ENCODE data around the gene TRA2B.
A peak's percentile ranks its signal among the peaks of the same experiment; 100 is the strongest.

Gene TRA2B

DNA sequence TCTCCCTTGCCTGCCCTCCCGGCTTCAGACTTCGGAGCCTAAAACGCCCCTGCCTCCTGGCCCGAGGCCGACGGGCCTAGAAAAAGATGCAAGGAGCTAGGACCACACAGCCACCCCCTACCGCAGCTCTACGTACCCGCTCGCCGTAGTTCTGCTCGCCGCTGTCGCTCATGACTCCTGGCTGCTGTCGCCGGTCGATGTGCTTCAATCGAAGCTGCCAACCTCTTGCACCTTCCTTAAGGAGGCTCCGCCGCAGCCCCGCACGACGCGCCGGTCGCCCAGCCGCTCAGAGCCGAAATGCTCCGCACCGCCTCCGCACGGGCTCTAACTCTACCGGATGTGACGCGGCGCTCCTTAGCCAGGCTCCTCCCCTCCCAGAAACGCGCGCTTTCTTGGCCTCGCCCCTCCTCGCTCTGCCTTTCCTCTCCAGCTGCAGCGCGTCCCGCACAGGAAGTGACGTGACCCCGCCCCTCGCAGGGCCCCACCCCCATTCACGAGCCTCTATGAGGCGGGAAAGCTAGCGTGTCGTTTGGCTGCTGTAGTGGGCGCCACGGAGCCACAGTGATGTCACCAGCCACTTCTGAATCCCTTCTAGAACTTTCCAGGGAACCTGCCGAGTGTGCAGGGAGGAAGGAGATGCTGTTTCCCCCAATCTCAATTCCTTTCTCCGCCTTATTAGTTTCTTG is at the start of gene TRA2B:
Gene TRA2B, minus strand, starts transcription at position 326 of the 686 bp plus-strand sequence. Its CDS starts 154 bp downstream, at position 172.
- DNase-seq = peak; percentile 82 to 100 (median 98)

DNA sequence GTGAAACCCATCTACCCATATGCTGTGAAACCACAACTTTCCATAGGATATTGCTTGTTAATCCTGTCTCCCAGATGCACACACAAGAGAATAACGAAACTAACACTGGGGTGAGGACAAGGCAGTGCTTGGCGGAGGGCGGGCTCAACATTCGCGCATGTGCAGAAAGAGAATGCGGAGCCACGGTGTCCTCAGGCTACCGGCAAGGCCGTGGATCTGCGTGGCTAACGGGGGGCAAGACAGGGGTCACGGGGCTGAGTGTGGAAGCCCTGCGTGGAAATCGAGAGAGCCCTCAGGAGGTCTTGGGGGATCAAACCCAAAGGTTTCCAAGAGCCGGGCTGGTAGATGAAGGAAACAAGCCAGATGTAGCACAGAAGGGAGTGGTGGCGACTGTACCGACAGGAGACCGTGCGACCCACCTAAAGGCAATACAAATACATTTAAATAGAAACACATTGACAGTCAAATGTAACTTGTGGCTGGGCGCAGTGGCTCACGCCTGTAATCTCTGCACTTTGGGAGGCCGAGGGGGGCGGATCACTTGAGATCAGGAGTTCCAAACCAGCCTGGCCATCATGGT is 48.5 kb upstream of the TRA2B start:
- no peak for DNase-seq

DNA sequence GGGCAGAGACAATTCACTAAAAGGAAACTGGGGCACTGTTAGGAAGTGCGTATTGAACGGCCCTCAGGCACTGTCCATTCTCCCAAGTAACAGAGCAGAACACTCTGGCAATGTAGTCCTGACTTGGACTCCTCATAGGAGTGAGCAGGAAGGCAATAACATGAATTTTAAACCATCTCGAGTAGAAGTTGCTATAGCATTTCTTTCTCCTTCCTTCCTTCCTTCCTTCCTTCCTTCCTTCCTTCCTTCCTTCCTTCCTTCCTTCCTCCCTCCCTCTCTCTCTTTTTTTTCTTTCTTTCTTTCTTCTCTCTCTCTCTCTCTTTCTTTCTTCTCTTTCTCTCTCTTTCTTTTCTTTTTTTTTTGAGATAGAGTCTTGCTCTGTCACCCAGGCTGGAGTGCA is 46.4 kb upstream of the TRA2B start:
- no peak for DNase-seq

DNA sequence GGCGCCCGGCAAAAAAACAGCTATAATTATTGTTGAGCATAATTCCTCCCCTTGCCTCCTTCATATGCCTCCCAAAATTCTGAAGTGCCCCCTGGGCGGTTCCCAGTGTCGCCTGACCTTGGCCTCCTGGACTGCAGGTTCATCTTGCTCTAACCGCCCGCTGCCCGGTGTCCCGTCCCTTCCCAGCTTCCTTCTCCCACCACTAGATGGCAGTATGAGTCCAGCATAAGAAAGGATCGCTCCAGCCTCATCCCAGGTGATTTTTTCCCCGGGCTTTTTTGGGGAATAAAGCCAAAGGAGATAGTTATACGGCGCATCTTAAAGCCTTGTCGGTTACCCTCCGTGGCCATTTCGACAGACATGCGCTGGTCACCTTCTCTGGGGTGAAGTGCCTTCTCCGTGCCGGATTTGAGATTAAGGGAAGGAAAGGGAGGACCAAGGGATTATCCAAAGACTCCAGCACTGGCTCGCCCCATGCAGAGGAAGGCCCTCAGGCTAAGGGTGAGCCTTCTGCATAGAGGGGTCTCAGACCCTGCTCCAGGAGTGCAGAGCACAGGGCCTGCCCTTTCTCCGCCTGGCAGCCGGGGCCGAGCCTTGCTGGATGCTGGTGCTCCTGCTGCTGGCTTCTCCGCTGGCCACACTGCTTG is 45.8 kb upstream of the TRA2B start:
- DNase-seq = peak in 53 of 56 donors; percentile 5 to 87 (median 50)

DNA sequence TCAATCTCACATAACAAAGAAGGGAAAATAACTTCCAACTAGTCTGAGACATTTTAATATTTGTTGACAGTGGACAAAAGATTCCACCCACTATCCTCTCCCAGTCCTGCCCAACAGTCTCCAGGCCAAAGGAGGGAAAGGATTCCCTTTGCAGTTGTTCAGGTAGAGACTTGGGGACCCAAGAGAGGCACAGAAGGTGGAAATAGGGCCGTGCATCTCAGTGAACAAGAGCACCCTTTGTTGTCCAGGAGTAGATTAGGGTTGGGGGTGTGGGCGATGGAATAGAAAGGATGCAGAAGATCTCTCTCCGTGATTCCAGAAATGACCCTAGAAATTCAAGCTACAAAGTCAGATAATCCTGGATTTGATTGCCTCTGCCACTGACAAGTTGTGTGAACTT is 44.8 kb upstream of the TRA2B start:
- no peak for DNase-seq

DNA sequence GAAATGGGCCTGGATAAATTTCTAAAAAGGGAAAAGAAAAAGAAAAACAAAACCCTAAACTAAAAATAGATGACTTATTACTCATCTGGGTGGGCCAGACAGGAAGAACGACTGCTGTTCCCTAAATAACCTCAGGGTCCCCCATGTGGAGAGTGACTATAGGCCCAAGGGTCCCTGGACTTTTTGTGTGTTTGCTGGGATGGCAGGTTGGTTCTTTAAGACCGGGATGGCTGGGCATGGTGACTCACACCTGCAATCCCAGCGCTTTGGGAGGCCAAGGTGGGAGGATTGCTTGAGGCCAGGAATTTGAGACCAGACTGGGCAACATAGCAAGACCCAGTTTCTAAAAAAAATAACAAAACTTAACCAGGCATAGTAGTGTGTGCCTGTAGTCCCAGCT is 43.8 kb upstream of the TRA2B start:
- DNase-seq = no peak

DNA sequence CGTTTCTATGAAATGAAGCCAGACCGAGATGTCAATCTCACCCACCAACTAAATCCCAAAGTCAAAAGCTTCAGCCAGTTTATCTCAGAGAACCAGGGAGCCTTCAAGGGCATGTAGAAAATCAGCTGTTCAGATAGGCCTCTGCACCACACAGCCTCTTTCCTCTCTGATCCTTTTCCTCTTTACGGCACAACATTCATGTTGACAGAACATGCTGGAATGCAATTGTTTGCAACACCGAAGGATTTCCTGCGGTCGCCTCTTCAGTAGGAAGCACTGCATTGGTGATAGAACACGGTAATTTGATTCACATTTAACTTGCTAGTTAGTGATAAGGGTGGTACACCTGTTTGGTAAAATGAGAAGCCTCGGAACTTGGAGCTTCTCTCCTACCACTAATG is 41.9 kb upstream of the TRA2B start:
- no peak for DNase-seq

DNA sequence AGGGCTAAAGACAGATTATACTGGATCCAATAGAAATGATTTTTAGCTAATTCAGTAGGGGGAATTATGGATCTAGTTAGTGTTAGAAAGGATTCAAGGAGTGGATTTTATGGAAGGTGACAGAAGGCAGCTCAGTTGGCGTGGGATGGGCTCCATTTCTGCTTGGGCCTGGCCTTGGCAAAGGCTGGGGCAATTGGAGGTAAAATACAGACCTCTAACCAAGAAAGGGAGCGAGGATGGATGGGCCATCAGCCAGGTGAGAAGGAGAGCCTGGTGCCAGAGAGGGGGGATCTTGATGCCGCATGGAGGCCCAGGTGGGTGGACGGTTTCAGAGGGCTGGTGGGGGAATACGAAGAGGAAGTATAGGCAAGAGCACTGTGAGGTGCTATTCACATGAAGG is 40.7 kb upstream of the TRA2B start:
- no peak for DNase-seq

DNA sequence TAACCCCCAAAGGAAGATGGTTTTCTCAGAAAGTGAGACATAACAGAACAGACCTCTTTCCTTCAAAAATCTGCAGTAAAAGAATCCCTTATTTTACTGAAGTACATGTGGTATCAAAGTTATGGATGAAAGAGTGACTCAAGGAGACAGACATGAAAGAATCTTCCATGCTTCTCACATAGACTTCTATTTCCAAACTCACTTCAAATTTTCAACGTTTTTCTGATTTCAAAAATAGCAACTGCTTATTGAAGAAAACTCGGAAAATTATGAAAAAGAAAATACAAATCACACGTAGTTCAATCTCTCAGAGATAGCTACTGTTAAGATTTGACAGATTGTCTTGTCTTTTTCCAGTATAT is 39.8 kb upstream of the TRA2B start:
- no peak for DNase-seq

DNA sequence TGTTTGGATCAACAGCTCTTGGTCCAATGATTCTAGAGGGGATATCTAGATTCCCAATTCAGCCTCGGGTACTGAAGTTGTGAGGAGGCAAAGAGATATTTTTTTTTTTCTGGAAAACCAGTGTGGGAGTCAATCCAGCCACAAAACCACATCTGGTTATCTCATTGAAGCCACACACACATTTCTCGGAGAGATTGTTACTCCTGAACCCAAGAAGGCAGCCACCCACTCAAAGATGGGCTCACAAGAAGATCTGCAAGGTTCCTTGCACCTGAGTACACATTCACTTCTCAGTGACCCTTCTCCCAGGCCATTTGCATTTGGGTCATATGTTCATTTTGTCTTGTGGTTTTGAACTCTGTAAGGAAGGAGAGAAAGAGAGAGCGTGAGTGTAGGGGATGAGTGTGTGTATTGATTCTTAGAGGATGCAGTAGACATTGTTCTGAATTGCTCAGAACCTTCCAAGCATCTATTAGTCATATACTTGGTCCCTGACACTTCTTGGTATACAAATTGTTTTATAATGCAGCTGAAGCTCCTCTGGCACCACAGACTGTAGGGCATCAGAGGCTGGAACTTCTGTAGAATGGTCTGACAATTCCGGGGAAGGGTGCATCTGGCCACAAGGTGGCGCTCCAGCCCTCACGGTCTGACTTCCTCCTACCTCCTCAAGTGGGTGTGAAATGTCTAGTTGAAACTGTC is 39.3 kb upstream of the TRA2B start:
- DNase-seq = peak in 51 of 56 donors; percentile 1 to 90 (median 49)

DNA sequence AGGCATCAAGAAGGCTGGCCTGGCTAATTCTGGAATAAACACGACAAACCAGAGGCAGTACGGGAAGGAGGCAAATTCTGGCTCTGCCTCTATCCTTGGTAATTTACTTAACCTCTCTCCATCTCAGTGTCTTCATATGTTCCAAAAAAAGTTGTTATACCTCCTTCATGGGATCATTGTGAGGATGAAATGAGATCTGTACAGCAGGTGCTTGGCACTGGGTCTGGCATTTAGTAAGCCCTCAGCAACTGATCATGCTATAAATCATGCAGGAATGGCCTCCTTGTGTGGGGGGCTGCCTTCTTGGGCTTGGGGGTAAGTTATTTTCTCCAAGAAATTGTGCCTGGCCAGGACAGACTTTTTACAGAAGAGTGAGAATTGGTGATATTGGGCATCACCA is 38.3 kb upstream of the TRA2B start:
- DNase-seq = no peak

DNA sequence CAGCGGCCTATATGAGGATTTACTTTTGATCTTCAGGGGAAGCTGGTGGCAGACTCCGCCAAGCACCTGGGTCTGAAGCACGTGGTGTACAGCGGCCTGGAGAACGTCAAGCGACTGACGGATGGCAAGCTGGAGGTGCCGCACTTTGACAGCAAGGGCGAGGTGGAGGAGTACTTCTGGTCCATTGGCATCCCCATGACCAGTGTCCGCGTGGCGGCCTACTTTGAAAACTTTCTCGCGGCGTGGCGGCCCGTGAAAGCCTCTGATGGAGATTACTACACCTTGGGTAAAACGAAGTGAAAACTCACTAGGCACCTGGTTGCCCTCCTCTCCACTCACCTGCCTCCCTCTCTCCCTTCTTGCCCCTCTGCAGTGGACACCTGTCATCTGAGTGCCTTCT is 33.8 kb upstream of the TRA2B start:
- no peak for DNase-seq

DNA sequence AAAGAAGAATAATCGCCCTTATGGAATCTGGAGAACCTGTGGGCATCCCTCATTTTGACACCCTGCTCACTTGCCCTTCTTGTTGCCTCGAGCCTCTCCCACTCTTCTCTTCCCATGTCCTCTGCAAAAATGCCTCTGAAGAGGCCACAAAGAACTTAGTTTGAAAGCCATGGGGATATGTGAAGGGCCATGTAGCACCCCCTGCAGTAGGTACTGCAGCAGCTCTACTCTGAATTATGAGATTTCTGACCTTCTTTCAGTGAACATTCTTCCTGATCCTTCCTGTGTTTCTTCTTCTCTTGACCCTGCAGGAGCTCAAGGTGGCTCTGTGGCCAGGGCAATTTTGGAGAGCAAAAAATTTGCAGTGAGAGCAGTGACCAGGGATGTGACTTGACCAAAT is 30.4 kb upstream of the TRA2B start:
- no peak for DNase-seq

DNA sequence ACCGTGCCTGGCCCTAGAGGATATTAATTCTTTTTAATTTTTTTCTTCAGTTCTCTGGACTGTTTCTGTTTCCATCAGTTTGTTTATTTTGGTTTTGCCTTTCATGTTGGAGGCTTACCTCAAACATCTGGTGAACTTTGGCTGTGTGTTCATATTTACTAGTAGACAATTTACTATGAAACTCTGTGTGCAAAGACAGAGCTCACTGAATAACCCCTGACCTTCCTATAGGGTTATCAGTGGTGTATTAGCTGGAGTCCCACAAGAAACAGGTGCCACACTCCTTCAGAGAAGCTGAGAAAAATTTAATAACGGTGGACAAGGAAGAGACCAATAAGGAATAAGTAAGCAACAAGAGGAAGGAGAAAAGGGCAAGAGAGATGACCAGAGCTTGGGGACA is 28.8 kb upstream of the TRA2B start:
- no peak for DNase-seq

DNA sequence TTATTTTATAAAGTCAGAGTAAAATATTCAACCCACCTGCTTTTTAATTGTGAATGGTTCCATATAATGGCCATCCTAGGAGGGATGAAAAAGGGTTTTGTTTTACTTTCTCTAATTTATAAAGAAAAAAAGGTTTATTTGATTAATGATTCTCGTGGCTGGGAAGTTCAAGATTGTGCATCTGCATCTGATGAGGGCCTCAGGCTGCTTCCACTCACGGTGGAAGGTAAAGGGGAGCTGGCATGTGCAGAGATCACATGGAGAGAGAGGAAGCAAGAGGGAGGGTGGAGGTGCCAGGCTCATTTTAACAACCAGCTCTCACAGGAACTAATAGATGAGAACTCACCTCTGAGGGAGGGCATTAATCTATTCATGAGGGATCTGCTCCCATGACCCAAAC is 27.7 kb upstream of the TRA2B start:
- DNase-seq = no peak

DNA sequence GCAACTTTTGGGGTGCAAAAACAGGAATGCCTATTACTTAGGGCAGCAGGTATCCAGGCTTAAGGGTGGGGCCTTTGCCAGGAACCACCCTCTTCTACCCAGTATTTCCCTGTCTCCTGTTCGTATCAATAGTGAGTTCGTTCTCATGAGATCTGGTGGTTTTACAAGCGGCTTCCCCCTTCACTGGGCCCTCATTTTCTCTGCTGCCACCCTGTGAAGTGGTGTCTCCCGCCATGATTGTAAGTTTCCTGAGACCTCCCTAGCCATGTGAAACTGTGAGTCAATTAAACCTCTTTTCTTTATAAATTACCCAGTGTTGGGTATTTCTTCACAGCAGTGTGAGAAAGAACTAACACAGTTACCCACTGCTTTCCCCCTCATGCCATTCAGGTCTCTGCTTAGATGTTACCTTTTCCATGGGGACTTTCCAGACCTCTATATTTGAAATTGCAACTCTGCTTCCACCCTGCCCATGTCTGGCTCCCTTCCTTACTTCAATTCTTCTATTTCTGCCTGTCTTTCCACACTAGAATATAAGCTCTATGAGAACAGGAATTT is 23.9 kb upstream of the TRA2B start:
- no peak for DNase-seq

DNA sequence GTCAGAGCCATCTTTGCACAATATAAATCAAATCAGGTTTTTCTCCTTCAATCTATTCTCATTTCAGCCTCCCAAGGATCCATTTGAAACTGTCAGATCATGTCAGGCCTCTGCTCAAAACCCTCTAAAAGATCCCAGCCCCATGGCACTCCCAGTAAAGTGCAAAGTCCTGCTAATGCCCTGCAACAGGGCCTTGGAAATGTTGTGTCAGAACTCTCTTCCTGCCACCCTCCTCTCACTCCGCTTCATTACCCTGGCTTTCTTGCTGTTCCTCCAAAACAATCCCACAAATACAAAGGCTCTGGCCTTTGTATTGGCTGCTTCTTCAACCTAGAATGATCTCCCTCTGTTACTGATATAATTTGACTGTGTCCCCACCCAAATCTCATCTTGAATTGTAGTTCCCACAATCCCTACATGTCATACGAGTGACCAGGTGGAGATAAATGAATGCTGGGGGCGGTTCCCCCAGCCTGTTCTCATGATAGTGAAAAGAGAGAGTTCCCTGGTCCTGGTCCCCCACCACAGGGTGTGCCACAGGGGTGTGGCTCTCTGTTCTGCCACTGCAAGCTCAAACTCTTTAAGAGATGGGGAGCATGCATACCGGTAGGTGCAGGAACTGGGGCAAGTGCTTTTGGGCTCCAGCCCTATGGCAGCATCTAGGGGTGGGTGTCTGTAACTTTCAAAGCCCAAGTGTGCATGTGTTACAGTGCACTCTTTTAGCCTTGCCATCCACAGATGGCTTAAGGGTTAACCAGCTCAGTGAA is 22.9 kb upstream of the TRA2B start:
- no peak for DNase-seq

DNA sequence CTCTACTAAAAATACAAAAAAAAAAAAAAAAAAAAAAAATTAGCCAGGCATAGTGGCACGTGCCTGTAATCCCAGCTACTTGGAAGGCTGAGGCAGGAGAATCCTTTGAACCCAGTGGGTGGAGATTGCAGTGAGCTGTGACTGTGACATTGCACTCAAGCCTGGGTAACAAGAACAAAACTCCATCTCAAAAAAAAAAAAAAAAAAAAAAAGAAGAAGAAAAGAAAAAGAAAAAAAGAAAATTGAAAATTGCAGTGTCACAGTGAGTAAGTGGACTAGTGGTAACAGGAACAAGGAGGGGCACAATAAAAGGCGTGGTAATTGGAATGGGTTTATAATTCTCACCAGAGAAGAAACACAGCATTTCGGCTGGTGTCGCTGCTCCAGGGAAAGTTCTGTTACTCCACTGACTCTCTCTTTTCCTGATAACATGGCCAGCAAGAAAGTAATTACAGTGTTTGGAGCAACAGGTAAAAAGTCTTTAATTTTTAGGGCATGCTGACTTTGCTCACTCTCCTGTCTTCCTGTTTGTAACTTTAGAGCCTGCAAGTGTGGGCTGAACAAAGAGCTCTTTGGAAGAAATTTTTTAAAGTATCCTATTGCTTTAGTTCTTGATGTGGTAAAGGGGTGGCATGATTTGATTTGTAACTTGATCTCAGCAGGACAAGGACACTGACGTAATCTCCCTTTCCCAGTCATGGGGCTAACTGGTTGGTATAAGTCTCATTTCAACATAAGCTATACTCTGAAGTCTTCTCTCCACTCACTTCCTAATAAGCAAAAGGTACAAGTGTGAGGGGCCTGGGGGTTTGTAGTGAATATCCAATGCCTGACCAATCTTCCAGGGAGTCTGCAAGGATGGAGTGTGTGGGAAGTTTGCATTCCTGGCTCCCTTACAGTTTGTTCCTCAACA is 22.1 kb upstream of the TRA2B start:
- DNase-seq = no peak

DNA sequence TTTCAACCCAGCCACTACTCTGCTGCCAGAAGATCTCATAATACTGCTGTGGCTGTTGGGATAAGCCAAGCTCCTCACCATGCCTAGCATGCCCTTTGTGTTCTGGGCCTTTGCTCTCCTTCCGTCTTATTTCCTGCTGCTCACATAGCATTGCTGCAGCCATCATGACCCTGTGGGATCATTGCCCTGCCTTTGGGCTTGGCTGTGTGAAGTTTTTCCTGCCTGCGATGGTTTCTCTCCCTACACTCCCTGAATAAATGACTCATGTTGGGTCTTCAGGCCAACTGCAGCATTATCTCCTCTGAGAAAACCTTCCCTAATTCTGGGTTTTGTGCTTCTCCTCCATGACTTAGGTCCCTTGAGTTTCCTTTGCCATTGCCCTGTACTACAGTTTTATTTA is 20.8 kb upstream of the TRA2B start:
- no peak for DNase-seq

DNA sequence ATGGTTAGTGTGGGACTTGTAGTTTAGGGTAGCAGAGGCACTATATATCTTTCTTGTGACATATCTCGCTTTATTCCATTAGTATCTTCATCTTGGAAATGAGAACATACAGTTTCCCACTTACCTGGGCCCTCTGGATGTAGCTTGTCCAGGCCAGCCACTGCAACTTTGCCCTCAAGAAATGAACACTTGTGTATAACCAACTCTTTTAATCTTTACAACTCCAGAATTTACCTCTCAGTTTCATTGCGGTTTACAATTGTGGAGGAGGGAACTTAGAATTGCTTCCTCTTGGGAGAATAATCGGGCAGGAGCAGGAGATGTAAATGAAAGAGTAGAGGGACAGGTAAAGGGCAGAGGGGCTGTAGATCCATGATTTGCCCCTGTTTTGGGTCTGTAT is 18.4 kb upstream of the TRA2B start:
- DNase-seq = no peak

All from nucleus accumbens (tissue), 56 donors.